ENCODE measurements around the gene LTBP1.
"Not testable (repeated sequence)": the region's sequence is repeated elsewhere in the genome, so short reads cannot be mapped to it uniquely, and the experiment has no call there.

DNA sequence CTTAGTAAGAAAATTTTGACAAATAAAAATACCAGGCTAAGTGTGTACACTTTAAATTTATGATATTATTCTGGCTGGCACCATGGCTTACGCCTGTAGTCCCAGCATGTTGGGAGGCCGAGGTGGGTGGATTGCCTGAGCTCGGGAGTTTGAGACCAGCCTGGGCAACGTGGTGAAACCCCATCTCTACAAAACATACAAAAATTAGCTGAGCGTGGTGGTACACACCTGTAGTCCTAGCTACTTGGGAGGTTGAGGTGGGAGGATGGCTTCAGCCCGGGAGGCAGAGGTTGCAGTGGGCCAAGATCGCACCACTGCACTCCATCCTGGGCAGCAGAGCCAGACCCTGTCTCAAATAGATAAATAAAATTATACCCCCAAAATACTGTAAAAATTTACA lies 421.8 kb downstream of the LTBP1 start:
- TF ChIP-seq, protein P1, sequence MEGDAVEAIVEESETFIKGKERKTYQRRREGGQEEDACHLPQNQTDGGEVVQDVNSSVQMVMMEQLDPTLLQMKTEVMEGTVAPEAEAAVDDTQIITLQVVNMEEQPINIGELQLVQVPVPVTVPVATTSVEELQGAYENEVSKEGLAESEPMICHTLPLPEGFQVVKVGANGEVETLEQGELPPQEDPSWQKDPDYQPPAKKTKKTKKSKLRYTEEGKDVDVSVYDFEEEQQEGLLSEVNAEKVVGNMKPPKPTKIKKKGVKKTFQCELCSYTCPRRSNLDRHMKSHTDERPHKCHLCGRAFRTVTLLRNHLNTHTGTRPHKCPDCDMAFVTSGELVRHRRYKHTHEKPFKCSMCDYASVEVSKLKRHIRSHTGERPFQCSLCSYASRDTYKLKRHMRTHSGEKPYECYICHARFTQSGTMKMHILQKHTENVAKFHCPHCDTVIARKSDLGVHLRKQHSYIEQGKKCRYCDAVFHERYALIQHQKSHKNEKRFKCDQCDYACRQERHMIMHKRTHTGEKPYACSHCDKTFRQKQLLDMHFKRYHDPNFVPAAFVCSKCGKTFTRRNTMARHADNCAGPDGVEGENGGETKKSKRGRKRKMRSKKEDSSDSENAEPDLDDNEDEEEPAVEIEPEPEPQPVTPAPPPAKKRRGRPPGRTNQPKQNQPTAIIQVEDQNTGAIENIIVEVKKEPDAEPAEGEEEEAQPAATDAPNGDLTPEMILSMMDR (IDR thresholded peaks at IDR 0.05): not testable (repeated sequence)
- not testable (repeated sequence) for TF ChIP-seq POLR2A (IDR thresholded peaks at IDR 0.05)

Measured in adrenal gland (tissue), 5 donors.